OCI-LY7 (cell line): ENCODE results near the gene CISTR. TPM values are rescaled to one million over a fixed set of nuclear protein-coding genes. Genes with fewer than 3 reads are reported as not detected.
A peak's percentile ranks its signal among the peaks of the same experiment; 100 is the strongest.

Experiments
- BruUV-seq: library from RNA; stranded (reverse); fragments of 400-500 nt; replicated peaks from 2 replicates; lab custom pipeline; 2021; lab: Mats Ljungman, UMichigan
- CTCF ChIA-PET: fragments of 300-600 bp; sonication (Branson Sonifier 250); formaldehyde crosslinking; loops from one replicate; lab custom pipeline; 2022; ENCODE audit warnings: antibody characterized with exemption; ENCODE audit not compliant: unreplicated experiment; lab: Charles Lee
- POLR2A ChIA-PET: fragments of 300-600 bp; sonication (Branson Sonifier 250); formaldehyde crosslinking; loops from one replicate; lab custom pipeline; 2022; ENCODE audit warnings: antibody characterized with exemption; lab: Charles Lee
- DNase-seq: peaks from one replicate; pipeline ENCODE4 v3.0.0-alpha.2; 2015; ENCODE audit warnings: low spot score
- H2AFZ ChIP-seq: fragments of 200-600 bp; sonication (generic), shearing (Covaris generic); 2 replicates; pipeline ENCODE4 v1.6.1; 2014; ENCODE audit warnings: mild to moderate bottlenecking, antibody characterized with exemption, low read length, moderate library complexity
- H3K27ac ChIP-seq: fragments of 200-600 bp; sonication (generic); 2 replicates; pipeline ENCODE4 v1.5.1; 2014; ENCODE audit warnings: mixed run types, low read depth, mild to moderate bottlenecking, moderate library complexity, low read length, inconsistent platforms; ENCODE audit not compliant: poor library complexity, severe bottlenecking
- H3K36me3 ChIP-seq: fragments of 200-600 bp; sonication (generic); 2 replicates; pipeline ENCODE4 v1.6.1; 2014; ENCODE audit warnings: mild to moderate bottlenecking, antibody characterized with exemption, low read length, moderate library complexity, mixed read lengths; ENCODE audit not compliant: insufficient read depth
- H3K4me1 ChIP-seq: fragments of 200-600 bp; sonication (generic); 2 replicates; pipeline ENCODE4 v1.5.1; 2014; ENCODE audit warnings: mild to moderate bottlenecking, low read length; ENCODE audit not compliant: insufficient read depth, poor library complexity, severe bottlenecking
- H3K4me2 ChIP-seq: fragments of 200-600 bp; sonication (generic); 2 replicates; pipeline ENCODE4 v1.6.1; 2014; ENCODE audit warnings: mild to moderate bottlenecking, low read length
- H3K4me3 ChIP-seq: fragments of 200-600 bp; sonication (generic); 2 replicates; pipeline ENCODE4 v1.5.1; 2014; ENCODE audit warnings: mild to moderate bottlenecking, low read depth, low read length; ENCODE audit not compliant: poor library complexity, severe bottlenecking
- H3K79me2 ChIP-seq: fragments of 200-600 bp; sonication (generic); 2 replicates; pipeline ENCODE4 v1.6.1; 2016; ENCODE audit warnings: low read depth, mild to moderate bottlenecking, low read length, moderate library complexity, mixed read lengths; ENCODE audit not compliant: insufficient read depth
- H3K9me2 ChIP-seq: fragments of 200-600 bp; sonication (generic); 2 replicates; pipeline ENCODE4 v1.6.1; 2016; ENCODE audit warnings: mild to moderate bottlenecking, low read length, mixed read lengths; ENCODE audit not compliant: insufficient read depth
- H3K9me3 ChIP-seq: fragments of 200-600 bp; sonication (generic); 2 replicates; pipeline ENCODE4 v1.6.1; 2014; ENCODE audit warnings: mild to moderate bottlenecking, mixed run types, low read length, mixed read lengths
- H4K20me1 ChIP-seq: fragments of 200-600 bp; sonication (generic); 2 replicates; pipeline ENCODE4 v1.6.1; 2014; ENCODE audit warnings: mild to moderate bottlenecking, antibody characterized with exemption, low read length, moderate library complexity, mixed read lengths; ENCODE audit not compliant: insufficient read depth
- EZH2phosphoT487 ChIP-seq: fragments of 200-600 bp; sonication (generic); IDR thresholded peaks from 2 replicates; pipeline ENCODE4 v1.6.1; 2018; ENCODE audit warnings: low read depth, borderline replicate concordance, mild to moderate bottlenecking, mixed run types, antibody characterized with exemption, low read length, moderate library complexity, mixed read lengths
- intact Hi-C: fragments of 100-400 bp; cut with micrococcal nuclease; formaldehyde crosslinking; loops from one replicate; pipeline ENCODE4 v1.10.0; 2022; ENCODE audit not compliant: unreplicated experiment
- total RNA-seq, 2 experiments: library from RNA; depleted of rRNA in 1 of 2; stranded (reverse); fragments of >200 nt in 1 of 2; shearing (Covaris generic) in 1 of 2; gene quantifications; 2 replicates each; pipeline ENCODE4 v1.2.3, GENCODE V29; 2014 to 2022
- TF ChIP-seq, protein P1 (sequence below): fragments of 200-600 bp; sonication (generic); conservative IDR thresholded peaks from 2 replicates; pipeline ENCODE4 v1.5.1; 2014; ENCODE audit warnings: mild to moderate bottlenecking, antibody characterized with exemption, low read length, moderate library complexity, mixed read lengths

Gene CISTR
- total RNA-seq, 2 experiments from 2014 or later: 0.76 to 1.3 TPM

DNA sequence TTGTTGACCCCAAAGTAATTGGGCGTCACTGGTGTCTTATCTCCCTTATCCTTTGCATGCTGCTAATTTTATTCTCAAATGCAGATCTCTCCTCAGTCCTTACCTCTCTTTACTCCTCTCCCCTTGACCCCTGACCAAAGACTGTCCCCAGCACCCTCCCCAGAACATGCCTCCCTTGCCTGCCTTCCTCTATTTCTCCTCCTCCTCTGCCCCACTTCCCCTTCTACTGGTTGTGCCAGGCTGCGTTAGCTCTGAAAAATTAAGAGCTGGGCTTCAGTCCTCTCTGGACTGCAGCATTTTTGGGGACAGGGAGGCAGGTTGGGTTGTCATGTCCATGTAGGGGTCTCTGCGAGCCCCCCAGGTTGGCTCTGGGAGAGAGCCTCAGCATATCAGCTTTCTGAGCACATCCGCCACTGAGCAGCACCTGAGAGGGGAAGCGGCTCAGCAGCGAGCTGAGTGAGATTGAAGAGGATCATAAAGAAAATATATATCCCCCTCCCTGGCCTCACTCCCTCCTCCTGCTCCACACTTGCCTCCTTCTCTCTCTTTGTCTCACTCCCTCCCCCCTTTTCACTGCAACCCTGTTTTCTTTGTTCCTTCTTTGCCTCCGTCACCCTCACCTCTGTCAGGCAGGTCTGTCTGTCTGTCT lies 6.4 kb upstream of the CISTR start:
- H4K20me1 ChIP-seq: no peaks in the 10 kb centered on the region
- POLR2A ChIA-PET: interaction anchor here (0.6 to 0.8 kb wide), 3 partner anchors 31 to 503 kb away, joined by 3 read pairs; partner anchors contain the start of gene CALCOCO1
- no peaks in the 10 kb centered on the region for H3K9me3 ChIP-seq
- BruUV-seq: no TSS peak
- no peaks in the 10 kb centered on the region for H3K9me2 ChIP-seq
- CTCF ChIA-PET: interaction anchor here (0.9 to 1.7 kb wide), 5 partner anchors 11 to 257 kb away, joined by 3 to 26 read pairs (median 5); partner anchors contain the start of gene TARBP2
- DNase-seq: no peak
- H3K4me1 ChIP-seq: peaks cover 50% of the 10 kb centered on the region
- peaks cover 37% of the 10 kb centered on the region; the same call in 1 of the 2 replicates for H3K79me2 ChIP-seq
- H3K4me3 ChIP-seq: peak overlapping the region; percentile 74
- peaks cover 10% of the 10 kb centered on the region; the same call in 1 of the 2 replicates for H3K36me3 ChIP-seq
- TF ChIP-seq, protein P1, sequence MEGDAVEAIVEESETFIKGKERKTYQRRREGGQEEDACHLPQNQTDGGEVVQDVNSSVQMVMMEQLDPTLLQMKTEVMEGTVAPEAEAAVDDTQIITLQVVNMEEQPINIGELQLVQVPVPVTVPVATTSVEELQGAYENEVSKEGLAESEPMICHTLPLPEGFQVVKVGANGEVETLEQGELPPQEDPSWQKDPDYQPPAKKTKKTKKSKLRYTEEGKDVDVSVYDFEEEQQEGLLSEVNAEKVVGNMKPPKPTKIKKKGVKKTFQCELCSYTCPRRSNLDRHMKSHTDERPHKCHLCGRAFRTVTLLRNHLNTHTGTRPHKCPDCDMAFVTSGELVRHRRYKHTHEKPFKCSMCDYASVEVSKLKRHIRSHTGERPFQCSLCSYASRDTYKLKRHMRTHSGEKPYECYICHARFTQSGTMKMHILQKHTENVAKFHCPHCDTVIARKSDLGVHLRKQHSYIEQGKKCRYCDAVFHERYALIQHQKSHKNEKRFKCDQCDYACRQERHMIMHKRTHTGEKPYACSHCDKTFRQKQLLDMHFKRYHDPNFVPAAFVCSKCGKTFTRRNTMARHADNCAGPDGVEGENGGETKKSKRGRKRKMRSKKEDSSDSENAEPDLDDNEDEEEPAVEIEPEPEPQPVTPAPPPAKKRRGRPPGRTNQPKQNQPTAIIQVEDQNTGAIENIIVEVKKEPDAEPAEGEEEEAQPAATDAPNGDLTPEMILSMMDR: no peak
- no peak for TF ChIP-seq EZH2phosphoT487
- H2AFZ ChIP-seq: no peak overlapping the region
- peak overlapping the region; percentile 87 for H3K4me2 ChIP-seq
- intact Hi-C loops: loop anchor here (5.0 to 10.0 kb wide), 2 partner anchors 219 to 753 kb away; partner anchors contain the start of gene EIF4B
- H3K27ac ChIP-seq: no peak overlapping the region

DNA sequence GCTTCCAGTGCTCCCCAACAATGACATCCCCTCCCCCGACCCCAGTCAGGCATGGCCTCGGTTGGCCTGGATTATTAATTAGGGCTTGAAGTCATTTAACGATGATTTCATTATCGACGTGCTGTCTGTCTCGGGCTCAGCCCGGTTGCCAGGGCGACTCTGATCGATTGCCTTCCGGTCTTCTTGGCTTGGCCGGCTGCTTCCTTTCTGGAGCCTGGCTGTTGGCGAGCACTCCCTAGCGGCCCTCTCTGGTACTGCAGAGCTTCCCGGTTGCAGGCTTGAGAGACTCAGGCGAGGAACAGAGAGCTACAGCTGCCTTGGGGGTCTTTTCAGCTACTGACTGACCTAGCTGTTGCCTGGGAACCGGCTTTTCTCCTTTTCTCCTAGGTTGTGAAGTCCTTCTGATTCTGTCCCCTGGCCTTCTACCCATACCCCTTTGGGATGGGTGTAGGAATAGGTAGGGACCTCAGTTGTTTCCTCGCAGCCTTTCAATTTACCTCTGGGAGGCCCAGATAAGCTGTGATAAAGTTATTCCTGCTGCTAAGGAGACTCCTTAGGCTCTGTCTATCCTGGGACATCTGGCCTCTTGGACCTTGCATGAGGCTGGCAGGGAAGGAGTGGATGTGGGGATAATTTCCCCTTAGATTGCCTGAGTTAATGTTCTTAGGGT lies 5.5 kb upstream of the CISTR start:
- H3K79me2 ChIP-seq: peaks cover 37% of the 10 kb centered on the region; the same call in 1 of the 2 replicates
- H3K36me3 ChIP-seq: peaks cover 3% of the 10 kb centered on the region; the same call in 1 of the 2 replicates
- no TSS peak for BruUV-seq
- peaks cover 60% of the 10 kb centered on the region for H3K4me1 ChIP-seq
- H3K4me2 ChIP-seq: peak overlapping the region; percentile 87
- DNase-seq: peak; percentile 87
- no peaks in the 10 kb centered on the region for H3K9me2 ChIP-seq
- peak overlapping the region; percentile 94 for H3K27ac ChIP-seq
- CTCF ChIA-PET: interaction anchor here (0.6 to 1.7 kb wide), 8 partner anchors 11 to 256 kb away, joined by 3 to 26 read pairs (median 5); partner anchors contain the start of gene TARBP2
- intact Hi-C loops: loop anchor here (5.0 to 10.0 kb wide), 2 partner anchors 220 to 752 kb away; partner anchors contain the start of gene EIF4B
- no peaks in the 10 kb centered on the region for H4K20me1 ChIP-seq
- peak overlapping the region; percentile 74 for H3K4me3 ChIP-seq
- H2AFZ ChIP-seq: peak overlapping the region; percentile 38; the same call in 1 of the 2 replicates
- no peak for TF ChIP-seq EZH2phosphoT487
- TF ChIP-seq, protein P1: peak; percentile 97
- H3K9me3 ChIP-seq: no peaks in the 10 kb centered on the region
- POLR2A ChIA-PET: interaction anchor here (0.6 to 1.7 kb wide), 12 partner anchors 9 to 680 kb away, joined by 3 to 9 read pairs (median 4); partner anchors contain the start of gene CALCOCO1
